Mucosa of rectum (tissue), 2 donors: Measurements from ENCODE around the gene FBXO41.

Source experiments
- H3K27ac ChIP-seq, 2 donors: one replicate each; pipeline ENCODE4 v1.7.0; 2013; ENCODE audit warnings: inconsistent platforms in 2 of 2, low read depth in 2 of 2, low read length in 2 of 2
- H3K27me3 ChIP-seq, 2 donors: one replicate each; pipeline ENCODE4 v1.7.0; 2013; ENCODE audit warnings: low read length in 2 of 2; ENCODE audit not compliant: control insufficient read depth in 2 of 2, insufficient read depth in 2 of 2
- H3K36me3 ChIP-seq, 2 donors: one replicate each; pipeline ENCODE4 v1.7.0; 2013; ENCODE audit warnings: low read length in 2 of 2; ENCODE audit not compliant: control insufficient read depth in 2 of 2, insufficient read depth in 2 of 2
- H3K4me1 ChIP-seq, 2 donors: one replicate each; pipeline ENCODE4 v1.7.0; 2013; ENCODE audit warnings: low read length in 2 of 2, mild to moderate bottlenecking in 1 of 2; ENCODE audit not compliant: control insufficient read depth in 2 of 2, insufficient read depth in 2 of 2
- H3K4me3 ChIP-seq, 2 donors: one replicate each; pipeline ENCODE4 v1.7.0; 2013; ENCODE audit warnings: low read length in 2 of 2
- H3K9ac ChIP-seq, 2 donors: one replicate each; pipeline ENCODE4 v1.7.0; 2013; ENCODE audit warnings: low read length in 2 of 2, low read depth in 1 of 2, mild to moderate bottlenecking in 1 of 2
- H3K9me3 ChIP-seq, 2 donors: one replicate each; pipeline ENCODE4 v1.7.0; 2013; ENCODE audit warnings: low read length in 2 of 2; ENCODE audit not compliant: control insufficient read depth in 2 of 2
- donor health status: healthy.
- donor health status: Normal muscosa, but diverticular disease.

FBXO41 gene

DNA sequence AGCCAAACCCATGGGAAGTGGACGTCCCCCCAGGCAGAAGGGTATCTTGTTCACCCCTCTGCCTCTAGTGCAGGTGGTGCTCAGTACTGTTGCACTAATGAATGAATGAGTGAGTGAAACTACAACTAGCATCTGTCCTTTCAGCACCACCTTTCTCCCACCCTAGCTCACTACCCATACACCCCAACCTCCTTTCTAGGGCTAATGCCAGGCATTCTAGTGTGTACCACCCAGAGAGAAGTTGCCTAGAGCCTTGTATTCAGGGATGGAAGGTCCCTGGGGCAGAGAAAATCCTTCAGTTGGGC, 27.7 kb downstream of the FBXO41 start:
- H3K4me1 ChIP-seq = no peaks in the 10 kb centered on the region
- no peak overlapping the region for H3K27ac ChIP-seq
- peaks cover 23 to 29% of the 10 kb centered on the region in 2 donors for H3K36me3 ChIP-seq
- no peaks in the 10 kb centered on the region for H3K27me3 ChIP-seq
- no peaks in the 10 kb centered on the region for H3K9me3 ChIP-seq
- H3K4me3 ChIP-seq = no peak overlapping the region
- H3K9ac ChIP-seq = no peak overlapping the region

- H3K27me3 ChIP-seq = no peaks in the 10 kb centered on the region
- peaks cover 27 to 32% of the 10 kb centered on the region in 2 donors for H3K36me3 ChIP-seq
- no peak overlapping the region for H3K4me3 ChIP-seq
- H3K4me1 ChIP-seq = no peaks in the 10 kb centered on the region
- H3K9ac ChIP-seq = no peak overlapping the region
- no peaks in the 10 kb centered on the region for H3K9me3 ChIP-seq
- H3K27ac ChIP-seq = no peak overlapping the region
These were observed 28.2 kb downstream of the FBXO41 start for GRCh38 chr2:73255907-73256617.

DNA sequence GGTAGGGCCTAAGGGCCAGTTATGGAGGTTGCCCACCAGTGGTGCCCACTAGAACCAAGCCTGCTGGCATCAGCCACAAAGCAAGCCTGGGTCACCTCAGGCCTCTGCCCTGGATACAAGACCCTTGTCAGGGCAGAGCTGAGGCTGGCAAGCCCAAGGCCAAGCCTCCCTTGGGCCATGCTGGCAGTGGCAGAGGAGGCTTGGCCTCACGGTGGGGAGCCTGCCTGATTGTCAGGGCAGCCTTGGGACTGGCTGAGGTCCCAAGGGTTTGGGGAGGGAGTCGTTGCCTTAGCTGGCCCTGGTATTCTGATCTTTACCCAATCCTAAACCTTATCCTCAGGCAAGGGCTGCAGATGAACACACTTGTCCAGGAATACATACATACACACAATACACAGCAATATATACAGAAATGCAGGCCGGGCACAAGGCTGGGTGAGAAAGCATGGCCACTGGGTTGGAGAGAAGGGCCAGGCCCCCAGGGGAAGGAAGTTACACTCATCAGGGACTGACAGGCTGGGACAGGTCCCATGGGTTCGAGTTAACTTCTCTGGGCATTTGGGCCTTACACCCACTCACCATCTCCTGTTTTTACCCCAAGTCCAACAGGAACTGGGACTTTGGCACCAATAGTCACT, 29.2 kb downstream of the FBXO41 start:
- Histone ChIP-seq H3K9ac (no peak overlapping the region), H3K9me3 (no peaks in the 10 kb centered on the region), H3K4me1 (no peaks in the 10 kb centered on the region), H3K27me3 (no peaks in the 10 kb centered on the region), H3K4me3 (no peak overlapping the region), H3K36me3 (peaks cover 36 to 41% of the 10 kb centered on the region in 2 donors), H3K27ac (no peak overlapping the region)

GRCh38 chr2:73254343-73255006, 29.8 kb downstream of the FBXO41 start:
- no peaks in the 10 kb centered on the region for H3K4me1 ChIP-seq
- H3K9ac ChIP-seq = no peak overlapping the region
- H3K4me3 ChIP-seq = no peak overlapping the region
- H3K36me3 ChIP-seq = peaks cover 42 to 47% of the 10 kb centered on the region in 2 donors
- no peaks in the 10 kb centered on the region for H3K9me3 ChIP-seq
- no peaks in the 10 kb centered on the region for H3K27me3 ChIP-seq
- no peak overlapping the region for H3K27ac ChIP-seq

GRCh38 chr2:73253901-73254300, 30.4 kb downstream of the FBXO41 start:
- Histone ChIP-seq H3K9me3 (no peaks in the 10 kb centered on the region), H3K9ac (no peak overlapping the region), H3K4me3 (no peak overlapping the region), H3K4me1 (no peaks in the 10 kb centered on the region), H3K27me3 (no peaks in the 10 kb centered on the region), H3K36me3 (peaks cover 48 to 53% of the 10 kb centered on the region in 2 donors), H3K27ac (no peak overlapping the region)

DNA sequence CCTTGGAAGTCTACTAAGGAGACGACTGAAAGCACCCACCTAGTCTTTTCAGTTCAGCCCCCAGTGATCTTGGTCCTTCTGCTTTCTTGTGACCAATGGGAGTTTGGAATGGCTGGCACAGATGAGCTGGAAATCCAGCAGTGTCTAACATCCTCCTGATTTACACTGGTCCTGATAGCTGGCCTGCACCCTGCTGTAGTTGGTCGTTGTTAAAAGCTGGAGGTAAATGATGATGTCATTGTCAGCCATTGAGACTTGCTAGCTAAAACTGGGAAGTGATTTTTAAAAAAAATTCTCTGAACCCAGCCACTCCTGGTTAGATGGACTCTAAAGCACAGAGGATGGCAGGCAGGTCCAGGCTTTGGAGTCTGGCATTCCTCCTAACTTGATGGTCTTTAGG, 30.9 kb downstream of the FBXO41 start:
- Histone ChIP-seq H3K9me3 (no peaks in the 10 kb centered on the region), H3K9ac (no peak overlapping the region), H3K4me1 (no peaks in the 10 kb centered on the region), H3K27ac (no peak overlapping the region), H3K27me3 (no peaks in the 10 kb centered on the region), H3K36me3 (peaks cover 53 to 58% of the 10 kb centered on the region in 2 donors), H3K4me3 (no peak overlapping the region)

DNA sequence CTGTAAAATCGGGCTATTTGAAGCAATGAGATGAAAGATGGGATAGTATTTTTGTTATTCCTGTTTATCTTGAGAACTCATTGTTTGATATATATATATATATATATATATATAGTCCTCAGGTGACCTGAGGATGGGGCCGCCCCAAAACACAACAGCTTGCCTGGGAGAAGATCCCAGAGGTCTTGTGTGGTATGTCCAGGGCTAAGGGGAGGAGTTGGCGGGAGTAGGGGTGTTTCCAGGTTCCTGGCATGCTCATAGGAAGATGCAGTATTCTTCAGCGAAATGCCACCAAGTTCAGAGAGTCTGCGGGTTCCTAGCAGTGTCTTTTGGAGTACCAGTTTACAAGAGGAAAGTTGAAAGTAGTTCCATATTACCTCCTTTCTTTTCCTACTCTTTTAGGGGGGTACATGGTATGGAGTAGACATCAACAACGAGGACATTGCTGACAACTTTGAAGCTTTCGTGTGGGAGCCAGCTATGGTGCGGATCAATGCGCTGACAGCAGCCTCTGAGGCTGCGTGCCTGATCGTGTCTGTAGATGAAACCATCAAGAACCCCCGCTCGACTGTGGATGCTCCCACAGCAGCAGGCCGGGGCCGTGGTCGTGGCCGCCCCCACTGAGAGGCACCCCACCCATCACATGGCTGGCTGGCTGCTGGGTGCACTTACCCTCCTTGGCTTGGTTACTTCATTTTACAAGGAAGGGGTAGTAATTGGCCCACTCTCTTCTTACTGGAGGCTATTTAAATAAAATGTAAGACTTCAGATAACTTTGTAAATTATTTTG, 31.8 kb downstream of the FBXO41 start:
- Histone ChIP-seq H3K36me3 (peaks cover 60 to 66% of the 10 kb centered on the region in 2 donors), H3K9ac (no peak overlapping the region), H3K27ac (no peak overlapping the region), H3K9me3 (no peaks in the 10 kb centered on the region), H3K4me3 (no peak overlapping the region), H3K27me3 (no peaks in the 10 kb centered on the region), H3K4me1 (no peaks in the 10 kb centered on the region)

DNA sequence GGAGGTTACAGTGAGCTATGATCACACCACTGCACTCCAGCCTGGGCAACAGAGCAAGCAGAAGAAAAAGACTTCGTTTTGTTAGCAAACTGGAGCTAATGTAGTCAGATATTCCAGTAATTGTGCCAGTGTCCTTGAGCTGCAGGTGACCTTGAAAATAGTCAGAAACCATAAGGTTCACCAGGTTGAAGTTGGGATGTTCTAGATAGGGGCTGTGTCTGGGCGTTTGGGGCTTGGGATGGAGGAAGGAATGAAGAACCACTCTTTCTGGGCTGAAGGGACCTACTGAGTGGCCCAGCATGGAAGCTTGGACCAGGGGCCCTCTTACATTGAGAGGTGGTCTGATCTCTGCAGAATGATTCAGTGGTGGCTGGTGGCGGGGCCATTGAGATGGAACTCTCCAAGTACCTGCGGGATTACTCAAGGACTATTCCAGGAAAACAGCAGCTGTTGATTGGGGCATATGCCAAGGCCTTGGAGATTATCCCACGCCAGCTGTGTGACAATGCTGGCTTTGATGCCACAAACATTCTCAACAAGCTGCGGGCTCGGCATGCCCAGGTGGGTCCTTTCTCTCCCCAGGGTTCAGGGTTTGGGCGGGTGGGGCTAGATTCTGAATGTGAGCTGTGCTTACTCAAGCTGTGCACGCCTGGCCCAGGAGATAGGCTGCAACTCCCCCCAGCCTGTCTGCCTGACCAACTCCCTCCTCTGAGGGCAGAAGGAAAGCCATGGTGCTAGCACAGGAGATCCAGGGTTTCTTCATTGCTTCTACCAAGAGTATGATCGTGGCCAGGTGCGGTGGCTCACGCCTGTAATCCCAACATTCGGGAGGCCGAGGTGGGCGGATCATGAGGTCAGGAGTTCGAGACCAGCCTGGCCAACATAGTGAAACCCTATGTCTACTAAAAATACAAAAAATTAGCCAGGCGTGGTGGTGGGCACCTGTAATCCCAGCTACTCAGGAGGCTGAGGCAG, 33.1 kb downstream of the FBXO41 start:
- Histone ChIP-seq H3K4me3 (no peak overlapping the region), H3K9me3 (no peaks in the 10 kb centered on the region)

GRCh38 chr2:73249636-73250035, 34.6 kb downstream of the FBXO41 start:
- Histone ChIP-seq H3K4me3 (no peak overlapping the region), H3K9me3 (no peaks in the 10 kb centered on the region), H3K9ac (no peak overlapping the region), H3K36me3 (peaks cover 87 to 89% of the 10 kb centered on the region in 2 donors), H3K27ac (no peak overlapping the region), H3K4me1 (no peaks in the 10 kb centered on the region), H3K27me3 (no peaks in the 10 kb centered on the region)

More for the DNA sequence above, 33.1 kb downstream of the FBXO41 start:
- H3K27ac ChIP-seq = no peak overlapping the region
- peaks cover 72 to 79% of the 10 kb centered on the region in 2 donors for H3K36me3 ChIP-seq
- H3K4me1 ChIP-seq = no peaks in the 10 kb centered on the region
- H3K27me3 ChIP-seq = no peaks in the 10 kb centered on the region
- H3K9ac ChIP-seq = no peak overlapping the region
